ENCODE results near the gene BCS1L. TPM values are rescaled to one million over a fixed set of nuclear protein-coding genes. Genes with fewer than 3 reads are reported as not detected.

BCS1L gene
- total RNA-seq, 6 experiments from 2014 or later = 19.7 to 34.1 (median 28.0) TPM

GRCh38 chr2:218710334-218710686, 50.8 kb downstream of the BCS1L start:
- ATAC-seq = no peak
- WGBS (ENCODE audit: insufficient coverage, low coverage, low lambda C conversion rate, missing lambda C conversion rate) = 53% methylated on average over 14 of the region's 14 CpGs
- peak overlapping the region; percentile 82 to 91 (median 89) for H3K4me3 ChIP-seq

GRCh38 chr2:218710687-218711549, 51.4 kb downstream of the BCS1L start, which contains the start of gene TTLL4:
TSS of gene TTLL4 (plus strand) at chr2:218710835. CDS start at chr2:218737677, 26,842 bp downstream.
- peak; percentile 99 for DNase-seq
- Histone ChIP-seq H3K9me3 (no peaks in the 10 kb centered on the region), H3K36me3 (peaks cover 0 to 2% (median 0%) of the 10 kb centered on the region in 4 donors), H3K27ac (peak within 1 kb of the TSS; percentile 73 to 92 (median 86)), H3K4me1 (peaks cover 0 to 8% (median 0%) of the 10 kb centered on the region in 4 donors), H3K4me3 (peak within 1 kb of the TSS; percentile 82 to 91 (median 89)), H3K27me3 (no peaks in the 10 kb centered on the region)
- peak; percentile 98 to 99 (median 99) for ATAC-seq
- WGBS (ENCODE audit: insufficient coverage, low coverage, low lambda C conversion rate, missing lambda C conversion rate) = 0% methylated on average over 27 of the region's 74 CpGs
- intact Hi-C loops (cut with DNase I) = loop anchor here in 1 of 2 donors (10.0 kb wide), 1 partner anchor 124 kb away; the partner anchor contains the start of gene PRKAG3
- TF ChIP-seq POLR2A (IDR thresholded peaks at IDR 0.05) (peak; percentile 70), CTCF (IDR thresholded peaks at IDR 0.05) (peak; percentile 89 to 94 (median 90))

More at GRCh38 chr2:218710334-218710686, 50.8 kb downstream of the BCS1L start:
- H3K9me3 ChIP-seq = no peaks in the 10 kb centered on the region
- TF ChIP-seq POLR2A (IDR thresholded peaks at IDR 0.05) (no peak), CTCF (IDR thresholded peaks at IDR 0.05) (no peak)
- H3K36me3 ChIP-seq = no peaks in the 10 kb centered on the region
- DNase-seq = no peak
- no peak overlapping the region for H3K27ac ChIP-seq
- peaks cover 0 to 8% (median 0%) of the 10 kb centered on the region in 4 donors for H3K4me1 ChIP-seq
- intact Hi-C loops (cut with DNase I) = loop anchor here in 1 of 2 donors (10.0 kb wide), 1 partner anchor 124 kb away; the partner anchor contains the start of gene PRKAG3
- H3K27me3 ChIP-seq = no peaks in the 10 kb centered on the region

GRCh38 chr2:218711550-218711929, 52.1 kb downstream of the BCS1L start:
- TF ChIP-seq POLR2A (IDR thresholded peaks at IDR 0.05) (no peak), CTCF (IDR thresholded peaks at IDR 0.05) (no peak)
- intact Hi-C loops (cut with DNase I) = loop anchor here in 1 of 2 donors (10.0 kb wide), 1 partner anchor 123 kb away; the partner anchor contains the start of gene PRKAG3
- peak overlapping the region; percentile 73 to 92 (median 86) for H3K27ac ChIP-seq
- DNase-seq = no peak
- no peaks in the 10 kb centered on the region for H3K9me3 ChIP-seq
- H3K27me3 ChIP-seq = no peaks in the 10 kb centered on the region
- H3K4me1 ChIP-seq = peaks cover 0 to 8% (median 0%) of the 10 kb centered on the region in 4 donors
- WGBS (ENCODE audit: insufficient coverage, low coverage, low lambda C conversion rate, missing lambda C conversion rate) = 5% methylated on average over 5 of the region's 5 CpGs
- H3K4me3 ChIP-seq = peak overlapping the region; percentile 82 to 91 (median 89)
- peak in 1 of 4 donors; percentile 45 for ATAC-seq
- H3K36me3 ChIP-seq = peaks cover 0 to 6% (median 0%) of the 10 kb centered on the region in 4 donors

Other genes starting within 250 kb of the BCS1L start
- gene VIL1, start 240.6 kb upstream of the BCS1L start, total RNA-seq = 100 to 1,000 TPM in 1 of 6 experiments, 10 to 100 TPM in 2, 1 to 10 TPM in 3; 2.1 to 118 (median 19.1) TPM
- 1 to 10 TPM; 4.8 to 8.9 (median 6.7) TPM for gene USP37, start 91.3 kb upstream of the BCS1L start, total RNA-seq
- gene CNOT9, start 90.8 kb upstream of the BCS1L start, total RNA-seq = 10 to 100 TPM; 11.8 to 39.3 (median 19.2) TPM
- under 1 TPM; 0.31 to 0.95 (median 0.56) TPM for gene PLCD4, start 51.8 kb upstream of the BCS1L start, total RNA-seq
- 10 to 100 TPM in 2 of 6 experiments, 1 to 10 TPM in 4; 7.1 to 12.5 (median 7.5) TPM for gene ZNF142, start 60 bp upstream of the BCS1L start, total RNA-seq
- 10 to 100 TPM in 1 of 6 experiments, 1 to 10 TPM in 5; 7.7 to 11.1 (median 9.1) TPM for gene RNF25, start 12.3 kb downstream of the BCS1L start, total RNA-seq
- gene STK36, start 12.4 kb downstream of the BCS1L start, total RNA-seq = 10 to 100 TPM in 5 of 6 experiments, 1 to 10 TPM in 1; 9.2 to 14.0 (median 12.7) TPM
- 10 to 100 TPM in 4 of 6 experiments, 1 to 10 TPM in 2; 8.2 to 14.8 (median 11.6) TPM for gene TTLL4, start 51.2 kb downstream of the BCS1L start, total RNA-seq
- 100 to 1,000 TPM; 209 to 463 (median 238) TPM for gene CYP27A1, start 122.5 kb downstream of the BCS1L start, total RNA-seq
- gene PRKAG3, start 172.1 kb downstream of the BCS1L start, total RNA-seq = not detected
- under 1 TPM in 1 of 6 experiments, not detected in 5; 0.25 TPM for gene WNT6, start 200.1 kb downstream of the BCS1L start, total RNA-seq
- gene WNT10A, start 221.2 kb downstream of the BCS1L start, total RNA-seq = under 1 TPM in 1 of 6 experiments, not detected in 5; 0.31 TPM

All from right lobe of liver (tissue), 6 donors.